Measurements from ENCODE around the gene SF3B4.

DNA sequence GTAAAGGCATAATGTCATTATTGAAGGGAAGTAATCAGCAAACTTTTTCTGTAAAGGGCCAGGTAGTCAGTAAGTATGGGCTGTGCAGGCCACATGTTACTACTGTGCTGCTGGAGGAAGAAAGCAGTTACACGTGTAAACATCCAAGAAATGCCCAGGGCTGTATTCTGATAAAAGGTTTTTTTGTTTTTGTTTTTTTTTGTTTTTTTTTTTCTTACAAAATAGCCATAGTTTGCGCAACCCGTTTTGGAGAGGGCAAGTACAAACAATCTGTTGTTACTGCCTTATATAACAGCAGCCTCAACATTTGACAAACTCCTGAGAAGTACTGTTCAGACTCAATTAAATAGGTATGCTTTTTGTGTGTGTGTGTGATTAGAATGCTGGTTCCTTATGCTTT lies 35.8 kb upstream of the SF3B4 start:
- TF ChIP-seq RAD21 (IDR thresholded peaks at IDR 0.05; ENCODE audit: low read length) (no peak), CEBPB (IDR thresholded peaks at IDR 0.05; ENCODE audit: low read depth, low read length) (peak; percentile 50; the same call in 1 of the 2 replicates), MAFK (IDR thresholded peaks at IDR 0.05; ENCODE audit: low read depth, low read length) (no peak), RFX5 (IDR thresholded peaks at IDR 0.05; ENCODE audit: low read depth, low read length) (no peak), POLR2A (IDR thresholded peaks at IDR 0.05; ENCODE audit: low read depth, low read length) (no peak), MXI1 (IDR thresholded peaks at IDR 0.05; ENCODE audit: borderline replicate concordance, low read depth, low read length) (no peak), SMC3 (IDR thresholded peaks at IDR 0.05; ENCODE audit: low read depth, low read length) (no peak), FOS (IDR thresholded peaks at IDR 0.05; ENCODE audit: low read depth, low read length) (no peak)
- TF ChIP-seq, protein P1, sequence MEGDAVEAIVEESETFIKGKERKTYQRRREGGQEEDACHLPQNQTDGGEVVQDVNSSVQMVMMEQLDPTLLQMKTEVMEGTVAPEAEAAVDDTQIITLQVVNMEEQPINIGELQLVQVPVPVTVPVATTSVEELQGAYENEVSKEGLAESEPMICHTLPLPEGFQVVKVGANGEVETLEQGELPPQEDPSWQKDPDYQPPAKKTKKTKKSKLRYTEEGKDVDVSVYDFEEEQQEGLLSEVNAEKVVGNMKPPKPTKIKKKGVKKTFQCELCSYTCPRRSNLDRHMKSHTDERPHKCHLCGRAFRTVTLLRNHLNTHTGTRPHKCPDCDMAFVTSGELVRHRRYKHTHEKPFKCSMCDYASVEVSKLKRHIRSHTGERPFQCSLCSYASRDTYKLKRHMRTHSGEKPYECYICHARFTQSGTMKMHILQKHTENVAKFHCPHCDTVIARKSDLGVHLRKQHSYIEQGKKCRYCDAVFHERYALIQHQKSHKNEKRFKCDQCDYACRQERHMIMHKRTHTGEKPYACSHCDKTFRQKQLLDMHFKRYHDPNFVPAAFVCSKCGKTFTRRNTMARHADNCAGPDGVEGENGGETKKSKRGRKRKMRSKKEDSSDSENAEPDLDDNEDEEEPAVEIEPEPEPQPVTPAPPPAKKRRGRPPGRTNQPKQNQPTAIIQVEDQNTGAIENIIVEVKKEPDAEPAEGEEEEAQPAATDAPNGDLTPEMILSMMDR (conservative IDR thresholded peaks at IDR 0.05; ENCODE audit: low read depth, low read length), result no peak
- TF ChIP-seq, protein P2, sequence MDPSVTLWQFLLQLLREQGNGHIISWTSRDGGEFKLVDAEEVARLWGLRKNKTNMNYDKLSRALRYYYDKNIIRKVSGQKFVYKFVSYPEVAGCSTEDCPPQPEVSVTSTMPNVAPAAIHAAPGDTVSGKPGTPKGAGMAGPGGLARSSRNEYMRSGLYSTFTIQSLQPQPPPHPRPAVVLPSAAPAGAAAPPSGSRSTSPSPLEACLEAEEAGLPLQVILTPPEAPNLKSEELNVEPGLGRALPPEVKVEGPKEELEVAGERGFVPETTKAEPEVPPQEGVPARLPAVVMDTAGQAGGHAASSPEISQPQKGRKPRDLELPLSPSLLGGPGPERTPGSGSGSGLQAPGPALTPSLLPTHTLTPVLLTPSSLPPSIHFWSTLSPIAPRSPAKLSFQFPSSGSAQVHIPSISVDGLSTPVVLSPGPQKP (IDR thresholded peaks at IDR 0.05; ENCODE audit: borderline replicate concordance, low read depth, low read length), result no peak
